Measurements from ENCODE around the gene CALML3.

Gene CALML3

GRCh38 chr10:5486853-5487235 is 37.9 kb upstream of the CALML3 start:
- no peak overlapping the region for H3K4me3 ChIP-seq (ENCODE audit: low read length)
- DNase-seq (ENCODE audit: low read depth) = no peak
- TF ChIP-seq CTCF (conservative IDR thresholded peaks at IDR 0.05; ENCODE audit: low read length) = no peak

- no peak for TF ChIP-seq CTCF (conservative IDR thresholded peaks at IDR 0.05; ENCODE audit: low read length)
- H3K4me3 ChIP-seq (ENCODE audit: low read length) = no peak overlapping the region
- no peak for DNase-seq (ENCODE audit: low read depth)
These were observed 36.2 kb upstream of the CALML3 start for GRCh38 chr10:5488272-5489161.

GRCh38 chr10:5490032-5490431 is 34.7 kb upstream of the CALML3 start:
- TF ChIP-seq CTCF (conservative IDR thresholded peaks at IDR 0.05; ENCODE audit: low read length) = no peak
- H3K4me3 ChIP-seq (ENCODE audit: low read length) = no peak overlapping the region
- no peak for DNase-seq (ENCODE audit: low read depth)

- no peak for DNase-seq (ENCODE audit: low read depth)
- no peak overlapping the region for H3K4me3 ChIP-seq (ENCODE audit: low read length)
- no peak for TF ChIP-seq CTCF (conservative IDR thresholded peaks at IDR 0.05; ENCODE audit: low read length)
These were observed 33.9 kb upstream of the CALML3 start for GRCh38 chr10:5490698-5491464.

- H3K4me3 ChIP-seq (ENCODE audit: low read length) = no peak overlapping the region
- TF ChIP-seq CTCF (conservative IDR thresholded peaks at IDR 0.05; ENCODE audit: low read length) = no peak
- no peak for DNase-seq (ENCODE audit: low read depth)
These were observed 33.3 kb upstream of the CALML3 start for GRCh38 chr10:5491477-5491876.

GRCh38 chr10:5492322-5492855 is 32.4 kb upstream of the CALML3 start:
- no peak for DNase-seq (ENCODE audit: low read depth)
- TF ChIP-seq CTCF (conservative IDR thresholded peaks at IDR 0.05; ENCODE audit: low read length) = no peak
- H3K4me3 ChIP-seq (ENCODE audit: low read length) = no peak overlapping the region
